Activated CD4-positive, alpha-beta memory T cell treated with anti-CD3 and anti-CD28 coated beads, Interleukin-2, amount 10 ng/mL, durations not matched to agents 7 days and 5 days (primary cell): ENCODE measurements around the gene GRK3. TPM values are rescaled to one million over a fixed set of nuclear protein-coding genes. Genes with fewer than 3 reads are reported as not detected.

Source experiments
- CTCF ChIA-PET: fragments of 350-600 bp; sonication (Branson Sonifier 250); formaldehyde crosslinking; loops from one replicate; lab custom pipeline; 2021; ENCODE audit warnings: antibody characterized with exemption, inconsistent platforms; lab: Charles Lee
- POLR2A ChIA-PET: fragments of 350-600 bp; sonication (Branson Sonifier 250); formaldehyde crosslinking; loops from one replicate; lab custom pipeline; 2021; ENCODE audit warnings: antibody characterized with exemption; lab: Charles Lee
- DNase-seq: peaks from one replicate; pipeline ENCODE4 v3.0.0-alpha.2; 2020
- H3K27ac Mint-ChIP-seq: one replicate; pipeline ENCODE4 v1.8.0; 2021; ENCODE audit warnings: mild to moderate bottlenecking, mixed read lengths
- H3K27me3 Mint-ChIP-seq: one replicate; pipeline ENCODE4 v1.8.0; 2021; ENCODE audit warnings: mixed read lengths
- H3K36me3 Mint-ChIP-seq: one replicate; pipeline ENCODE4 v1.8.0; 2021; ENCODE audit warnings: low read depth, mixed read lengths
- H3K4me1 Mint-ChIP-seq: one replicate; pipeline ENCODE4 v1.8.0; 2021; ENCODE audit warnings: mixed read lengths
- H3K4me3 Mint-ChIP-seq: one replicate; pipeline ENCODE4 v1.8.0; 2021; ENCODE audit warnings: mild to moderate bottlenecking, mixed read lengths
- H3K9me3 Mint-ChIP-seq: one replicate; pipeline ENCODE4 v1.8.0; 2021; ENCODE audit warnings: mixed read lengths
- total RNA-seq, 2 experiments: library from RNA; stranded (reverse); gene quantifications; one replicate each; pipeline ENCODE4 v1.2.3, GENCODE V29; 2021

The GRK3 gene
- total RNA-seq, 2 experiments from 2014 or later, result 24.1 to 25.5 TPM

- Mint-ChIP-seq H3K4me3 (no peak overlapping the region), H3K4me1 (peaks cover 7% of the 10 kb centered on the region), H3K9me3 (peaks cover 14% of the 10 kb centered on the region), H3K27ac (no peak overlapping the region), H3K27me3 (no peaks in the 10 kb centered on the region), H3K36me3 (peaks cover 19% of the 10 kb centered on the region)
- ChIA-PET POLR2A (interaction anchor here (0.9 kb wide), 1 partner anchor 90 kb away, joined by 3 read pairs; no protein-coding TSS in a partner anchor), CTCF (no interaction called here)
- DNase-seq, result no peak
Measured at GRCh38 chr22:25644122-25644521, 79.6 kb downstream of the GRK3 start.

DNA sequence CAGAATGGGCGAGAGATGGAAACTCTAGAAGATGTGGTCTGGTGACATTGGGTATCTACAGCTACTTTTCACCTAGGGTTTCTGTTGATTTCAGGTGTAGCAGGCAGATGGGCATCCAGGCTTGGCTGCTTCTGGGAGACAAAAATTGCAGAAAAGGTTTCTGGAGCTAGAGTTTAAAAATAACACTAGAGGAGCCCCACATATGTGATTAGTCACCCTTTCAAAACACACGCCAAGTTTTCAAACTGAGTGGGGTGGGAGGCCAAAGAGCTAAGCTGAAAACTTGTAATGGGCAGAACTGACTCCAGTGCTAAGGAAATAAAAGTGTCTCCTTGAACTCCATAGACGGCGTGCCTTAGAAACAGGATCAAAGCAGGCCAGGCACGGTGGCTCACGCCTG lies 80.8 kb downstream of the GRK3 start:
- peaks cover 15% of the 10 kb centered on the region for H3K36me3 Mint-ChIP-seq
- no peaks in the 10 kb centered on the region for H3K27me3 Mint-ChIP-seq
- ChIA-PET POLR2A (no interaction called here), CTCF (no interaction called here)
- H3K4me1 Mint-ChIP-seq, result peaks cover 7% of the 10 kb centered on the region
- DNase-seq, result no peak
- H3K9me3 Mint-ChIP-seq, result peaks cover 6% of the 10 kb centered on the region
- no peak overlapping the region for H3K4me3 Mint-ChIP-seq
- no peak overlapping the region for H3K27ac Mint-ChIP-seq

GRCh38 chr22:25645964-25646363 lies 81.5 kb downstream of the GRK3 start:
- POLR2A ChIA-PET, result no interaction called here
- CTCF ChIA-PET, result interaction anchor here (0.9 kb wide), 1 partner anchor 22 kb away, joined by 4 read pairs; no protein-coding TSS in a partner anchor
- no peaks in the 10 kb centered on the region for H3K27me3 Mint-ChIP-seq
- peaks cover 6% of the 10 kb centered on the region for H3K9me3 Mint-ChIP-seq
- peaks cover 7% of the 10 kb centered on the region for H3K4me1 Mint-ChIP-seq
- no peak overlapping the region for H3K27ac Mint-ChIP-seq
- DNase-seq, result no peak
- peaks cover 15% of the 10 kb centered on the region for H3K36me3 Mint-ChIP-seq
- no peak overlapping the region for H3K4me3 Mint-ChIP-seq

GRCh38 chr22:25650833-25651232 lies 86.4 kb downstream of the GRK3 start:
- no peaks in the 10 kb centered on the region for H3K4me1 Mint-ChIP-seq
- ChIA-PET POLR2A (no interaction called here), CTCF (no interaction called here)
- no peaks in the 10 kb centered on the region for H3K9me3 Mint-ChIP-seq
- H3K36me3 Mint-ChIP-seq, result peaks cover 3% of the 10 kb centered on the region
- no peak overlapping the region for H3K27ac Mint-ChIP-seq
- no peak for DNase-seq
- H3K4me3 Mint-ChIP-seq, result no peak overlapping the region
- no peaks in the 10 kb centered on the region for H3K27me3 Mint-ChIP-seq

DNA sequence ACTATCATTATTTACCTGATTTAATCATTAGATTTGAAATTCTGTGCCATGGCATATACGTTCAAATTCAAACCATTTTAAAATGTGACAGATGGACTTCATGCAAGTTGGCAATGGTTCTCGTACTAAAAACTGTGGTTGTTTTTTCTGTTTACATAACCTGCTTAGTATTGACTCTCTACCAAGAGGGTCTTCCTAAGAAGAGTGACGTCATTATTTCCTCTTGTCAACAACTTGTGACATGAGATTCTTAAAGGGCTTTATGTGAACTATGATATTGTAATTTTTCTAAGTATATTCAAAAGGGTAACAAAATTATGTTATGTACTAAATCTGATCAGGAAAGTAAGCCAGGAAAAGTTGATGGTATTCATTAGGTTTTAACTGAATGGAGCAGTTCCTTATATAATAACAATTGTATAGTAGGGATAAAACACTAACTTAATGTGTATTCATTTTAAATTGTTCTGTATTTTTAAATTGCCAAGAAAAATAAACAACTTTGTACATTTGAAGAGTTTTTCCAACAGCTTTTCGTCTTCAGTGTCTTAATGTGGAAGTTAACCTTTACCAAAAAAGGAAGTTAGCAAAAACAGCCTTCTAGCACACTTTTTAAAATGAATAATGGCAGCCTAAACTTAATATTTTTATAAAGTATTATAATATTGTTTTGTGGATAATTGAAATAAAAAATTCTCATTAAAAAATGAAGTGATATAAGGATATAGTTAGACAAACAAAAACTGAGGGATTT lies 87.0 kb downstream of the GRK3 start:
- H3K36me3 Mint-ChIP-seq, result peaks cover 3% of the 10 kb centered on the region
- POLR2A ChIA-PET, result no interaction called here
- H3K27me3 Mint-ChIP-seq, result no peaks in the 10 kb centered on the region
- no peak overlapping the region for H3K4me3 Mint-ChIP-seq
- no peak overlapping the region for H3K27ac Mint-ChIP-seq
- CTCF ChIA-PET, result no interaction called here
- DNase-seq, result no peak
- peaks cover 1% of the 10 kb centered on the region for H3K4me1 Mint-ChIP-seq
- no peaks in the 10 kb centered on the region for H3K9me3 Mint-ChIP-seq

GRCh38 chr22:25654676-25655075 lies 90.2 kb downstream of the GRK3 start:
- Mint-ChIP-seq H3K4me3 (no peak overlapping the region), H3K4me1 (peaks cover 8% of the 10 kb centered on the region), H3K27me3 (peaks cover 14% of the 10 kb centered on the region), H3K9me3 (no peaks in the 10 kb centered on the region), H3K36me3 (peaks cover 9% of the 10 kb centered on the region), H3K27ac (no peak overlapping the region)
- DNase-seq, result no peak
- ChIA-PET POLR2A (interaction anchor here (1.5 kb wide), 1 partner anchor 55 kb away, joined by 4 read pairs; no protein-coding TSS in a partner anchor), CTCF (no interaction called here)

- CTCF ChIA-PET, result interaction anchor here (1.4 kb wide), 1 partner anchor 118 kb away, joined by 4 read pairs; no protein-coding TSS in a partner anchor
- Mint-ChIP-seq H3K27ac (no peak overlapping the region), H3K27me3 (peaks cover 14% of the 10 kb centered on the region), H3K4me3 (no peak overlapping the region), H3K9me3 (no peaks in the 10 kb centered on the region), H3K4me1 (peaks cover 8% of the 10 kb centered on the region), H3K36me3 (peaks cover 9% of the 10 kb centered on the region)
- DNase-seq, result no peak
- POLR2A ChIA-PET, result interaction anchor here (1.5 kb wide), 1 partner anchor 54 kb away, joined by 4 read pairs; no protein-coding TSS in a partner anchor
Measured at GRCh38 chr22:25655371-25655935, 91.0 kb downstream of the GRK3 start.

DNA sequence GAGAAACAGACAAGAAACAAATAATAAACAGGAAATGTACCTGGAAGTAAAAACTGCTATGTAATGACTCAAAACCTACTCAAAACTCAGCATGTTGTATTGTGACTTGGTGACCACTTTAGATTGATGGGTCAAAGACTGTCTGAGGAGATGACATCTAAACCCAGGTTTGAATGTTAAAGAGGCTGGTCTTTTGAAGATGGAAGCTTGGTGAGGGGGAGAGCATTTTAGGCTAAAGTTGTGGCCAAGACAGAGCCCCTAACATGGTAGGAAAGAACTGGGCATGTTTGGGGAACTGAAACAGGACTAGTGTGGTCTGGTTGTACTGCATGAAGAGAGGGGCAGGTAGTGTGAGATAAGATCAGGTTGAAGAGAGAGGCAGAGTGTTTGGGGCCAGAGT lies 92.2 kb downstream of the GRK3 start:
- Mint-ChIP-seq H3K4me3 (no peak overlapping the region), H3K27me3 (peaks cover 14% of the 10 kb centered on the region), H3K27ac (no peak overlapping the region), H3K36me3 (peaks cover 9% of the 10 kb centered on the region), H3K4me1 (peaks cover 8% of the 10 kb centered on the region), H3K9me3 (no peaks in the 10 kb centered on the region)
- no peak for DNase-seq
- ChIA-PET CTCF (no interaction called here), POLR2A (no interaction called here)

GRCh38 chr22:25658633-25659032 lies 94.2 kb downstream of the GRK3 start:
- Mint-ChIP-seq H3K4me3 (no peak overlapping the region), H3K36me3 (peaks cover 9% of the 10 kb centered on the region), H3K27ac (no peak overlapping the region), H3K27me3 (peaks cover 14% of the 10 kb centered on the region), H3K9me3 (no peaks in the 10 kb centered on the region), H3K4me1 (peaks cover 8% of the 10 kb centered on the region)
- ChIA-PET POLR2A (no interaction called here), CTCF (no interaction called here)
- no peak for DNase-seq

GRCh38 chr22:25659413-25659812 lies 94.9 kb downstream of the GRK3 start:
- ChIA-PET POLR2A (no interaction called here), CTCF (interaction anchor here (0.7 kb wide), 1 partner anchor 150 kb away, joined by 3 read pairs; no protein-coding TSS in a partner anchor)
- peaks cover 9% of the 10 kb centered on the region for H3K36me3 Mint-ChIP-seq
- no peak overlapping the region for H3K4me3 Mint-ChIP-seq
- H3K4me1 Mint-ChIP-seq, result peaks cover 8% of the 10 kb centered on the region
- no peaks in the 10 kb centered on the region for H3K9me3 Mint-ChIP-seq
- no peak overlapping the region for H3K27ac Mint-ChIP-seq
- peaks cover 14% of the 10 kb centered on the region for H3K27me3 Mint-ChIP-seq
- DNase-seq, result no peak

DNA sequence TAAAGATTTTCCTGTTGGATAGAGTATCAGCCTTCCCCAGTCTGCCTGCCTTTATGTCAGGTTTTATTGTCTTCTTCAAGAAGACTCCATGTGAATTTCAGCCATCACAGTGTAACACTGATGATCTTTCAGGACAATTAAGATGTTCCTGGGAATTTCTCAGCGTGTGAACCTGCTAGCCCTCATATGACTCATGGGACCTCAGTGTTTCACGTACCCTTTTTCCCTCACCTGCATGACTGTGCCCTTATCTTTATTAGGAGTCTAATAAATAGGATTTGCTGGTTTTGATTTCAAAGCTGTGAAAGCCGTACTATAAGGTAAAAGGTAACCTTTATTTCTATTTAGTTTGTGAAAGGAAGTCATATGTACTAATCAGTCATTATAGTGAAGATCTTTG lies 95.9 kb downstream of the GRK3 start:
- H3K9me3 Mint-ChIP-seq, result no peaks in the 10 kb centered on the region
- ChIA-PET POLR2A (no interaction called here), CTCF (no interaction called here)
- peaks cover 14% of the 10 kb centered on the region for H3K27me3 Mint-ChIP-seq
- peaks cover 8% of the 10 kb centered on the region for H3K4me1 Mint-ChIP-seq
- no peak overlapping the region for H3K27ac Mint-ChIP-seq
- no peak for DNase-seq
- H3K4me3 Mint-ChIP-seq, result no peak overlapping the region
- H3K36me3 Mint-ChIP-seq, result peaks cover 12% of the 10 kb centered on the region

- POLR2A ChIA-PET, result no interaction called here
- CTCF ChIA-PET, result no interaction called here
Measured at GRCh38 chr22:25661073-25661472, 96.6 kb downstream of the GRK3 start.

GRCh38 chr22:25663654-25664053 lies 99.2 kb downstream of the GRK3 start:
- DNase-seq, result no peak
- ChIA-PET CTCF (no interaction called here), POLR2A (no interaction called here)
- Mint-ChIP-seq H3K4me3 (no peak overlapping the region), H3K36me3 (peaks cover 18% of the 10 kb centered on the region), H3K9me3 (no peaks in the 10 kb centered on the region), H3K4me1 (peaks cover 8% of the 10 kb centered on the region), H3K27me3 (peaks cover under 1% of the 10 kb centered on the region), H3K27ac (no peak overlapping the region)

More at GRCh38 chr22:25661073-25661472, 96.6 kb downstream of the GRK3 start:
- Mint-ChIP-seq H3K9me3 (no peaks in the 10 kb centered on the region), H3K27ac (no peak overlapping the region), H3K36me3 (peaks cover 12% of the 10 kb centered on the region), H3K4me3 (no peak overlapping the region), H3K27me3 (peaks cover 14% of the 10 kb centered on the region), H3K4me1 (peaks cover 8% of the 10 kb centered on the region)
- DNase-seq, result no peak
